Aorta (tissue), 5 donors: ENCODE results near the gene RANBP10. TPM values are rescaled to one million over a fixed set of nuclear protein-coding genes. Genes with fewer than 3 reads are reported as not detected.

Experiments used
- ATAC-seq: fragments of 200-7000 bp; cut with Tn5 transposase; one replicate; pipeline ENCODE4 v1.9.1; 2022; ENCODE audit warnings: moderate library complexity; ENCODE audit not compliant: low FRiP score
- DNase-seq, 2 donors: peaks; one replicate each; pipeline ENCODE4 v3.0.0-alpha.2; 2020
- H3K27ac ChIP-seq, 2 donors: one replicate each; pipeline ENCODE4 v1.5.1; 2013; ENCODE audit warnings: low read length in 2 of 2, mild to moderate bottlenecking in 2 of 2, moderate library complexity in 2 of 2, control low read depth in 1 of 2, inconsistent platforms in 1 of 2, low read depth in 1 of 2
- H3K27me3 ChIP-seq, 2 donors: one replicate each; pipeline ENCODE4 v1.6.1; 2013; ENCODE audit warnings: control low read depth in 1 of 2, low read length in 1 of 2, mild to moderate bottlenecking in 1 of 2, moderate library complexity in 1 of 2; ENCODE audit not compliant: insufficient read depth in 2 of 2, control insufficient read depth in 1 of 2
- H3K36me3 ChIP-seq, 2 donors: one replicate each; pipeline ENCODE4 v1.6.1; 2013; ENCODE audit warnings: control low read depth in 1 of 2, low read length in 1 of 2, mild to moderate bottlenecking in 1 of 2; ENCODE audit not compliant: insufficient read depth in 2 of 2, control insufficient read depth in 1 of 2
- H3K4me1 ChIP-seq, 2 donors: one replicate each; pipeline ENCODE4 v1.6.1; 2013; ENCODE audit warnings: low read length in 2 of 2, control low read depth in 1 of 2, mild to moderate bottlenecking in 1 of 2, moderate library complexity in 1 of 2; ENCODE audit not compliant: insufficient read depth in 2 of 2, control insufficient read depth in 1 of 2
- H3K4me3 ChIP-seq, 2 donors: one replicate each; pipeline ENCODE4 v1.5.1; 2013; ENCODE audit warnings: low read length in 2 of 2, control low read depth in 1 of 2, mild to moderate bottlenecking in 1 of 2
- H3K9me3 ChIP-seq: one replicate; pipeline ENCODE4 v1.6.1; 2013; ENCODE audit warnings: mild to moderate bottlenecking, low read length; ENCODE audit not compliant: control insufficient read depth
- WGBS, 2 donors: extraction: QIAGEN DNeasy Blood & Tissue Kit; methylation state at CpG; one replicate each; pipeline ENCODE4 v1.1.7; 2013; 5-methylcytosine and 5-hydroxymethylcytosine counted together
- intact Hi-C, 2 donors: fragments of 100-400 bp; cut with DNase I; formaldehyde crosslinking; loops; one replicate each; pipeline versions ENCODE4 v1.14.2 to v1.15.0; 2022
- polyA plus RNA-seq, 2 donors: library from polyadenylated mRNA; stranded (reverse); fragments of 200-250 nt; gene quantifications; one replicate each; pipeline ENCODE4 v1.2.3, GENCODE V29; 2013
- total RNA-seq, 2 donors: library from RNA; stranded (reverse); fragmentation: NEBNext Ultra II Directional; extraction: Animal tissue kit (Norgen Biotek cat#: 25700); gene quantifications; one replicate each; pipeline ENCODE4 v1.2.1, GENCODE V29; 2021
- donor health status: healthy with polysubstance abuse.
- donor health status: Bipolar disorder and iron deficiency.
- donor health status: DM: no; HTN: no; CAD: no.
- donor health status: DM: no; HTN: no; CAD: no.
- donor health status: DM: yes; HTN: yes; CAD: no.

Gene RANBP10
- total and polyA plus RNA-seq, 4 donors = 5.5 to 21.6 (median 14.8) TPM

DNA sequence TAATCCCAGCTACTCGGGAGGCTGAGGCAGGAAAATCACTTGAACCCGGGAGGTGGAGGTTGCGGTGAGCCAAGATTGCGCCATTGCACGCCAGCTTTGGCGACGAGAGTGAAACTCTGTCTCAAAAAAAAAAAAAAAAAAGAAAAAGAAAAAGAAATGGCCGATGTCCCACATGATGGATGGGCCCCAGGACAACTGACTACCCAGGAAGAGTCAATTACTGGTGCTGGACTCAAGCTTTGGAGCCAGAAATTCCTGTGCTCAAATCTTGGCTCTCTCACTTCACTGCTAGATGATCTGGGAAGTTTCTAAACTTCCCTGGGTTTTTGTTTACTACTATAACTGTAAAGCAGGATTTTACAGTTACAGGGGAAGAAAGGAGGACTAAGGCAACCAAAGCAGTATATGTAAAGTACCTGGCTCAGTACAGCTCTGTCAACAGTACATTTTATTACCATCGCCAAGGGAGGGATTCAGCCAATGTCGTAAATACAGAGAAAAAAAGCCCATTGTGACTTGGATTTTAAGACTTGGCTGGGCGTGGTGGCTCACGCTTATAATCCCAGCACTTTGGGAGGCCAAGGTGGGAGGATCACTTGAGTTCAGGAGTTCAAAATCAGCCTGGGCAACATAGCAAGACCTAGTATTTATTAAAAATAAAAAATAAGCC is 127.9 kb downstream of the RANBP10 start:
- intact Hi-C loops = no loop called here

GRCh38 chr16:67677712-67678111 is 128.6 kb downstream of the RANBP10 start:
- no peaks in the 10 kb centered on the region for H3K9me3 ChIP-seq
- H3K4me1 ChIP-seq = no peaks in the 10 kb centered on the region
- intact Hi-C loops = no loop called here
- 97 to 100% methylated on average over 1 of the region's 1 CpG for WGBS, 2 donors
- DNase-seq = no peak
- H3K27me3 ChIP-seq = no peaks in the 10 kb centered on the region
- no peak overlapping the region for H3K4me3 ChIP-seq
- H3K36me3 ChIP-seq = peaks cover 0 to under 1% of the 10 kb centered on the region in 2 donors
- H3K27ac ChIP-seq = no peak overlapping the region
- no peak for ATAC-seq

More for the DNA sequence above, 127.9 kb downstream of the RANBP10 start:
- Histone ChIP-seq H3K36me3 (peaks cover under 1 to 1% of the 10 kb centered on the region in 2 donors), H3K9me3 (no peaks in the 10 kb centered on the region), H3K27me3 (no peaks in the 10 kb centered on the region), H3K27ac (no peak overlapping the region), H3K4me1 (no peaks in the 10 kb centered on the region), H3K4me3 (no peak overlapping the region)
- no peak for DNase-seq
- WGBS, 2 donors = 89 to 90% methylated on average over 12 of the region's 12 CpGs
- ATAC-seq = no peak

DNA sequence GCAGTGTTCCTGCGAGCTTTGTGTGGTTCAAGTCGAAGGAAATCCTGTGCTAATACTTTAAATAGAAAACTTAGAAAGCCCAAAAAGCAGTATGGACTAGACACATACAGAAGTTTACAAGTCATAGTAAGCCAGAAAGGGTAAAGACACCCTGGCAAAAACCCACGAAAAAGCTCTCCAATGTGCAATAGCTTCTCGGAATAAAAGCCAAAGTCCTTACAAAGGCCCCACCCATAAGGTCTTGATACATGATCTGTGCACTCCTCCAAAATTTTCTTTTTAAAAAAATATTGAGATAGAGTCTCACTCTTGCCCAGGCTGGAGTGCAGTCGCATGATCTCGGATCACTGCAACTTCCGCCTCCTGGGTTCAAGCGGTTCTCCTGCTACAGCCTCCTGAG is 129.4 kb downstream of the RANBP10 start:
- 81 to 84% methylated on average over 8 of the region's 8 CpGs for WGBS, 2 donors
- Histone ChIP-seq H3K4me1 (no peaks in the 10 kb centered on the region), H3K36me3 (no peaks in the 10 kb centered on the region), H3K27me3 (no peaks in the 10 kb centered on the region), H3K4me3 (no peak overlapping the region), H3K9me3 (no peaks in the 10 kb centered on the region), H3K27ac (no peak overlapping the region)
- ATAC-seq = no peak
- no peak for DNase-seq
- intact Hi-C loops = no loop called here

GRCh38 chr16:67676516-67676915 is 129.8 kb downstream of the RANBP10 start:
- Histone ChIP-seq H3K4me3 (no peak overlapping the region), H3K27ac (no peak overlapping the region), H3K9me3 (no peaks in the 10 kb centered on the region), H3K27me3 (no peaks in the 10 kb centered on the region), H3K36me3 (no peaks in the 10 kb centered on the region), H3K4me1 (no peaks in the 10 kb centered on the region)
- intact Hi-C loops = no loop called here
- WGBS, 2 donors = 92% methylated on average over 4 of the region's 4 CpGs
- DNase-seq (no peak), ATAC-seq (no peak)

DNA sequence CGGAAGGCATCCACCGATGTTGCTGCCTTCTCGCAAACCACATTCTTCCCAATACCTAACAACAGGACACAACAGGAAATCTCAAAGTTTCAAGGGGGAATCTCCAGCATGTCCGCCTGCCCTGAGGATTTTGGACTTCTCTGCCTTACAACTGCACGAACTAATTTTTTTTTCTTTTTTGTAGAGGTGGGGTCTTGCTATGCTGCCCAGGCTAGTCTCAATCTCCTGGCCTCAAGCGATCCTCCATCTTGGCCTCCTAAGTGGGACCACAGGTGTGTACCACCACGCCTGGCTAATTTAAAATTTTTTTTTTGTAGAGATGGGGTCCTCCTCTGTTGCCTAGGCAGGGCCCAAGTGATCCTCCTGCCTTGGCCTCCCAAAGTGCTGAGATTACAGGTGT is 130.4 kb downstream of the RANBP10 start:
- no peaks in the 10 kb centered on the region for H3K27me3 ChIP-seq

DNA sequence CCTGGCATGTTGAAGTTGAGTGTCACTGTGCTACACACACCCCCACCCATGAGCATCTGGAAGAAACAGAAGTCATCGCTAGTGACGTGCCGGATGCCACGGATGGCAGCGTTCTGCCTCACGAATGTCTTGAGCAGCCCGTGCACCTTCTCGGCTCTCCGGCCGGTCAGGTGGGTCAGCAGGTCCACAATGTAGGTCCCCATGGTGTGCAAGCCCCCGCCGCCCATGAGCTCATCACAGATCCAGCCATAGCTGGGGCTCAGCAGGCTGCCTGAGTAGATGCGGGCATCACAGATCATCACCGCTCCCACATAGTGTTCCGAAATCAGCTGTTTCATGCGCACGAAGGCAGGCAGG is 130.8 kb downstream of the RANBP10 start:
- ATAC-seq (no peak), DNase-seq (no peak)
- H3K4me3 ChIP-seq = no peak overlapping the region
- H3K9me3 ChIP-seq = no peaks in the 10 kb centered on the region
- no peaks in the 10 kb centered on the region for H3K4me1 ChIP-seq
- H3K36me3 ChIP-seq = no peaks in the 10 kb centered on the region
- H3K27me3 ChIP-seq = no peaks in the 10 kb centered on the region
- no peak overlapping the region for H3K27ac ChIP-seq
- intact Hi-C loops = no loop called here
- 95 to 96% methylated on average over 17 of the region's 17 CpGs for WGBS, 2 donors

More for the DNA sequence above, 130.4 kb downstream of the RANBP10 start:
- no peak overlapping the region for H3K27ac ChIP-seq
- no peaks in the 10 kb centered on the region for H3K9me3 ChIP-seq
- DNase-seq (no peak), ATAC-seq (no peak)
- H3K4me3 ChIP-seq = no peak overlapping the region
- intact Hi-C loops = no loop called here
- no peaks in the 10 kb centered on the region for H3K36me3 ChIP-seq
- no peaks in the 10 kb centered on the region for H3K4me1 ChIP-seq
- 97% methylated on average over 7 of the region's 7 CpGs for WGBS, 2 donors

DNA sequence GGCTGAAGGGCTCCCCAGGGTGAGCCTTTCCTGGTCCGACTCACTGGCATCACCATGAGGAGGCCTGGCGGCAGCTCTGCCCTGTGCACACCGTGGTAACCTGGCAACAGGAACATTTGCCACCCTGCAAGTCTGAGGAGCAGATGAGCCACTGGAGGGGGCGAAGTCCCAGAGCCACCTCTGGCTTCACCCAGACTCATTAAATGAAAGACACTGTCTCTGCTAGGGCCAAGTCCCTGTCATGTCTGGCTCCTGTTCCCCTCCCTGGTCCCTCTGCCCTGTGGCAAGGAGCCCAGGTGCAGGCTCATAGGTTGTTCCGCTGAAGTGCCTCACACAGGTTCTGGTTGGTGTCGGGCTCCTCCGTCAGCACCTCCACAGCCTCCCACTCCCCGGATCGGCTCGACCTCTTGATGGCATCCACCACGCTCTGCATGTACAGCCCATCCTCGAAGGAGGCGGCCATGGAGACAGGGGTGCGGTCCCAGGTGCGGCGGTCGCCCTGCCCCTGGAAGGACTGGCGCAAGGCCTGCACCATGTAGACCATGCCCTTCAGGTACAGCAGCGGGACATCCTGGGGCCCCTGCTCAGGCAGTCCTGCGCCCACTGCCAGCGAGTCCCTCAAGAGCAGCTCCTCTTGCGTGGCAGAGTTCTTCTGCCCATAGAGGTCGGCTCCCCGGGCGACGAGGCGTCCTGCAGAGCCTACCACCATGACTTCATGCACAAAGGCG is 131.3 kb downstream of the RANBP10 start:
- Histone ChIP-seq H3K9me3 (no peaks in the 10 kb centered on the region), H3K4me3 (no peak overlapping the region), H3K27me3 (no peaks in the 10 kb centered on the region), H3K4me1 (no peaks in the 10 kb centered on the region), H3K36me3 (no peaks in the 10 kb centered on the region), H3K27ac (no peak overlapping the region)
- 95 to 97% methylated on average over 28 of the region's 28 CpGs for WGBS, 2 donors
- DNase-seq (no peak), ATAC-seq (no peak)
- intact Hi-C loops = no loop called here

DNA sequence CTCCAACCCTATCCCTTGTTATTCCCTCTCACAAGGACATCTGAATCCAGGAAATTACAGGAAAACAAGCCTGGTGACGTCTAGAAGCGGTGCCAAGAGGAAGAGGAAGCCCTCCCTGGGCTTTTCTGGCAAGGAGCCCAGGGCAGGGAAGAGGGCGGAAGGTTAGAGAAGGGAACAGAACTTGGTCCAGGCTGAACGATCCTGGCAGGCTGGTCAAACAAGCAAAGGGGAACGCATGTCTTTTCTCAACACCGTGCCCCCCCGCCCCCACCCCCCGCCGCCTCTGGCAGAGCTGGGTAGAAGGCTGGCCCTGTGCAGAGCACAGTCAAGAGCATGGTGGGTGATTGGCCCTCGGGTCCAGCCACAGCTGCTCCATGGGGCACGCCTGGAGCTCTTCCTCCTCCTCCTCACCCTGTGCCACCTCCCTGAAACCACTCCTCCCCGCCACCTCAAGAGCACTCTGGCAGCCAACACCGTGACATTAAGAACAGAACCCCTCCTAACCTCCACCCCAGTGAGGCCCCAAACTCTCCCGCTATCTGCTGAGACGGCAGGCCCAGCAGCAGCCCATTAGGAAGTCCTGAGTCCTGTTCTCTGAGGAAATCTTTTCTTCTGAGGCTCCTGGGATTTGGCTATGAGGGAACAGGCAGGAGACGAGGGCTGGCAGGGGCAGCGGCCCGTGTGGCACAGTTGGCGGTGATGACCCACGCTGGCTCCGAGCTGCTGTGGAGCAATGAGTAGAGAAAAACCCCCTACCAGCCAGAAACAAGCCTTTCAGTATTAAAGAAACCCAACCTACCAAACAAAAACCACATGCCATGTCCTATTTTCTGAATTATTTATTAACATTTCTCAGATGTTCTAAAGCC is 132.4 kb downstream of the RANBP10 start:
- Histone ChIP-seq H3K27me3 (no peaks in the 10 kb centered on the region), H3K9me3 (no peaks in the 10 kb centered on the region), H3K4me3 (no peak overlapping the region), H3K27ac (no peak overlapping the region), H3K4me1 (no peaks in the 10 kb centered on the region), H3K36me3 (no peaks in the 10 kb centered on the region)
- DNase-seq = peak; percentile 82 to 84
- intact Hi-C loops = no loop called here
- peak; percentile 59 for ATAC-seq
- WGBS, 2 donors = 58 to 61% methylated on average over 21 of the region's 21 CpGs
